ENCODE results near the gene PRR20B. TPM values are rescaled to one million over a fixed set of nuclear protein-coding genes. Genes with fewer than 3 reads are reported as not detected.

Gene PRR20B
- total RNA-seq, 3 donors from 2014 or later, result not detected

Other genes starting within 250 kb of the PRR20B start
- not detected for gene PRR20A, start 6.6 kb upstream of the PRR20B start, total RNA-seq
- not detected for gene PRR20C, start 6.6 kb downstream of the PRR20B start, total RNA-seq
- not detected for gene PRR20D, start 13.1 kb downstream of the PRR20B start, total RNA-seq
- not detected for gene PRR20E, start 19.7 kb downstream of the PRR20B start, total RNA-seq

Measured in activated T-cell treated with anti-CD3 and anti-CD28 coated beads, Interleukin-2, amount 50 U/mL, for 4 hours (primary cell).